ENCODE measurements around the gene SEMG2.

DNA sequence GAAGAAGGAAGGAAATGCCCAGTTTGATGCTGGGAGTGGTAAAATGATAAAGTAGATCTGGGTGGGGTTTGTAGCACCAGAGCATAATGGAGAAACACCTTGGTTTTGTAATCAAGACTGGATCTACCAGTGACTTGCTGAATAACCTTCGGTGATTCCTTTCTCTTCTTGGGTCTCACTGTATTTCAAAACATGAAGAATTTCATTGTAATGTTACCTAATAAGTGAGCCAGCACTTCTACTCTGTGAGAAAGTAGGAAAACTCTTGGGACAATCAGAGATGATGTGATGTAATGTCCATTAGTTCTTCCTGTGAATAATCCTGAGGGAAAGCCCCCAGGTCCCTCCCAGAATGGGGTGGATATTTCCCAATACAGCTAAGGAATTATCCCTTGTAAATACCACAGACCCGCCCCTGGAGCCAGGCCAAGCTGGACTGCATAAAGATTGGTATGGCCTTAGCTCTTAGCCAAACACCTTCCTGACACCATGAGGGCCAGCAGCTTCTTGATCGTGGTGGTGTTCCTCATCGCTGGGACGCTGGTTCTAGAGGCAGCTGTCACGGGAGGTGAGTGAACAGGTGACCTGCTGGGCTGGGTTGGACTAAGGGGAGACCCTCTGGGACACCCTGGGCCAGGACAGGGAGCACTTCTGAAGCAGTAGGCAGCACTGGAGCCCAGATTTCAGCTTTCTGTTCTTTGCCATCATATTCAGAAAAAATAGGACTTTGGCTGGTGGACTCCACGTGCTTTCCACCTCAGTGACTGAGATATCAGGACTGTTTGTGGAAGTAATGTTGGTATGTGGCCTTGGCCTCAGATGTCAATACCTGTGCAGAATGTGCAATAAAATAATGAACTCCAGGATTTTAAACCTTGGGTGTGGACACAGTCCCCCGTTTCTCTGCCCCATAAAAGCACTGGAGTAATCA, 46.5 kb upstream of the SEMG2 start, which contains the start of gene PI3:
- TF ChIP-seq, protein P1, sequence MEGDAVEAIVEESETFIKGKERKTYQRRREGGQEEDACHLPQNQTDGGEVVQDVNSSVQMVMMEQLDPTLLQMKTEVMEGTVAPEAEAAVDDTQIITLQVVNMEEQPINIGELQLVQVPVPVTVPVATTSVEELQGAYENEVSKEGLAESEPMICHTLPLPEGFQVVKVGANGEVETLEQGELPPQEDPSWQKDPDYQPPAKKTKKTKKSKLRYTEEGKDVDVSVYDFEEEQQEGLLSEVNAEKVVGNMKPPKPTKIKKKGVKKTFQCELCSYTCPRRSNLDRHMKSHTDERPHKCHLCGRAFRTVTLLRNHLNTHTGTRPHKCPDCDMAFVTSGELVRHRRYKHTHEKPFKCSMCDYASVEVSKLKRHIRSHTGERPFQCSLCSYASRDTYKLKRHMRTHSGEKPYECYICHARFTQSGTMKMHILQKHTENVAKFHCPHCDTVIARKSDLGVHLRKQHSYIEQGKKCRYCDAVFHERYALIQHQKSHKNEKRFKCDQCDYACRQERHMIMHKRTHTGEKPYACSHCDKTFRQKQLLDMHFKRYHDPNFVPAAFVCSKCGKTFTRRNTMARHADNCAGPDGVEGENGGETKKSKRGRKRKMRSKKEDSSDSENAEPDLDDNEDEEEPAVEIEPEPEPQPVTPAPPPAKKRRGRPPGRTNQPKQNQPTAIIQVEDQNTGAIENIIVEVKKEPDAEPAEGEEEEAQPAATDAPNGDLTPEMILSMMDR (IDR thresholded peaks at IDR 0.05) = no peak
- TF ChIP-seq POLR2A (IDR thresholded peaks at IDR 0.05) (no peak), EP300 (IDR thresholded peaks at IDR 0.05) (no peak)
